Measurements from ENCODE around the gene ACTA1. TPM values are rescaled to one million over a fixed set of nuclear protein-coding genes. Genes with fewer than 3 reads are reported as not detected.

ACTA1 gene
- polyA plus RNA-seq, 2 of the 4 experiments (the other 2 are of a cell fraction), result 0.16 to 0.25 TPM

DNA sequence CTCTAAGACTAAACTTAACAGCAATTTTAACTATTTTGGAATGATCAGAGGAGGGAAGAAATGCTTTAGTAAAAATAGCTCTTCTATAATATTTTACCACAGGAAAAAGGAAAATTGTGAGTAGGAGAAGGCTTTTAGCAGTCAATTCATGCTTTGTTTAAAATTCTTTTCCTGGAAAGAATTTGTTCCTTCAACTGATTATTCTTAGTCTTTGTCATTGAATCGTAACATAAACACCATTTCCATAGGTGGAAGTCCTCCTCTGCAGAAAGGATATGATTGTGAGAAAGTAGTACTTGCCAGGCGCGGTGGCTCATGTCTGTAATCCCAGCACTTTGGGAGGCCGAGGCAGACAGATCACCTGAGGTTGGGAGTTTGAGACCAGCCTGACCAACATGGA is 11.9 kb upstream of the ACTA1 start:
- POLR2A ChIA-PET, result no interaction called here
- CTCF ChIA-PET, result interaction anchor here (1.0 to 1.6 kb wide), 3 partner anchors 36 to 218 kb away, joined by 3 to 7 read pairs (median 4); no protein-coding TSS in a partner anchor
- Histone ChIP-seq H3K4me3 (no peak overlapping the region), H3K9me3 (no peaks in the 10 kb centered on the region), H3K27ac (no peak overlapping the region), H3K4me1 (peaks cover 4% of the 10 kb centered on the region; the same call in 1 of the 3 replicates), H3K4me2 (no peak overlapping the region)
- ATAC-seq (no peak), DNase-seq (ENCODE audit: low read depth in 1 of 2, low spot score in 1 of 2) (no peak), FAIRE-seq (no peak)
- WGBS (ENCODE audit: missing lambda C conversion rate), result 93% methylated on average over 4 of the region's 4 CpGs
- TF ChIP-seq KDM1A (IDR thresholded peaks at IDR 0.05; ENCODE audit: low read depth) (no peak), FOSB (CRISPR knock-in tag; IDR thresholded peaks at IDR 0.05) (no peak), MAZ (IDR thresholded peaks at IDR 0.05; ENCODE audit: borderline replicate concordance, low read depth, low read length) (no peak), MAFK (IDR thresholded peaks at IDR 0.05; ENCODE audit: partially characterized antibody) (no peak), NR3C1 (IDR thresholded peaks at IDR 0.05) (no peak), JUN (IDR thresholded peaks at IDR 0.05) (no peak), TFCP2L1 (CRISPR knock-in tag; IDR thresholded peaks at IDR 0.05) (no peak), CHD4 (IDR thresholded peaks at IDR 0.05; ENCODE audit: borderline replicate concordance) (no peak), RFX5 (IDR thresholded peaks at IDR 0.05) (no peak), EHMT2 (IDR thresholded peaks at IDR 0.05; ENCODE audit: low read depth) (no peak), ZSCAN20 (CRISPR knock-in tag; IDR thresholded peaks at IDR 0.05) (no peak)
- TF ChIP-seq, protein P1, sequence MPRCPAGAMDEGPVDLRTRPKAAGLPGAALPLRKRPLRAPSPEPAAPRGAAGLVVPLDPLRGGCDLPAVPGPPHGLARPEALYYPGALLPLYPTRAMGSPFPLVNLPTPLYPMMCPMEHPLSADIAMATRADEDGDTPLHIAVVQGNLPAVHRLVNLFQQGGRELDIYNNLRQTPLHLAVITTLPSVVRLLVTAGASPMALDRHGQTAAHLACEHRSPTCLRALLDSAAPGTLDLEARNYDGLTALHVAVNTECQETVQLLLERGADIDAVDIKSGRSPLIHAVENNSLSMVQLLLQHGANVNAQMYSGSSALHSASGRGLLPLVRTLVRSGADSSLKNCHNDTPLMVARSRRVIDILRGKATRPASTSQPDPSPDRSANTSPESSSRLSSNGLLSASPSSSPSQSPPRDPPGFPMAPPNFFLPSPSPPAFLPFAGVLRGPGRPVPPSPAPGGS (IDR thresholded peaks at IDR 0.05), result no peak
- TF ChIP-seq, protein P2, sequence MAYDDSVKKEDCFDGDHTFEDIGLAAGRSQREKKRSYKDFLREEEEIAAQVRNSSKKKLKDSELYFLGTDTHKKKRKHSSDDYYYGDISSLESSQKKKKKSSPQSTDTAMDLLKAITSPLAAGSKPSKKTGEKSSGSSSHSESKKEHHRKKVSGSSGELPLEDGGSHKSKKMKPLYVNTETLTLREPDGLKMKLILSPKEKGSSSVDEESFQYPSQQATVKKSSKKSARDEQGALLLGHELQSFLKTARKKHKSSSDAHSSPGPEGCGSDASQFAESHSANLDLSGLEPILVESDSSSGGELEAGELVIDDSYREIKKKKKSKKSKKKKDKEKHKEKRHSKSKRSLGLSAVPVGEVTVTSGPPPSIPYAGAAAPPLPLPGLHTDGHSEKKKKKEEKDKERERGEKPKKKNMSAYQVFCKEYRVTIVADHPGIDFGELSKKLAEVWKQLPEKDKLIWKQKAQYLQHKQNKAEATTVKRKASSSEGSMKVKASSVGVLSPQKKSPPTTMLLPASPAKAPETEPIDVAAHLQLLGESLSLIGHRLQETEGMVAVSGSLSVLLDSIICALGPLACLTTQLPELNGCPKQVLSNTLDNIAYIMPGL (CRISPR knock-in tag; IDR thresholded peaks at IDR 0.05; ENCODE audit: borderline replicate concordance), result no peak
- TF ChIP-seq, protein P3, sequence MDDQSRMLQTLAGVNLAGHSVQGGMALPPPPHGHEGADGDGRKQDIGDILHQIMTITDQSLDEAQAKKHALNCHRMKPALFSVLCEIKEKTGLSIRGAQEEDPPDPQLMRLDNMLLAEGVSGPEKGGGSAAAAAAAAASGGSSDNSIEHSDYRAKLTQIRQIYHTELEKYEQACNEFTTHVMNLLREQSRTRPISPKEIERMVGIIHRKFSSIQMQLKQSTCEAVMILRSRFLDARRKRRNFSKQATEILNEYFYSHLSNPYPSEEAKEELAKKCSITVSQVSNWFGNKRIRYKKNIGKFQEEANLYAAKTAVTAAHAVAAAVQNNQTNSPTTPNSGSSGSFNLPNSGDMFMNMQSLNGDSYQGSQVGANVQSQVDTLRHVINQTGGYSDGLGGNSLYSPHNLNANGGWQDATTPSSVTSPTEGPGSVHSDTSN (IDR thresholded peaks at IDR 0.05), result no peak

DNA sequence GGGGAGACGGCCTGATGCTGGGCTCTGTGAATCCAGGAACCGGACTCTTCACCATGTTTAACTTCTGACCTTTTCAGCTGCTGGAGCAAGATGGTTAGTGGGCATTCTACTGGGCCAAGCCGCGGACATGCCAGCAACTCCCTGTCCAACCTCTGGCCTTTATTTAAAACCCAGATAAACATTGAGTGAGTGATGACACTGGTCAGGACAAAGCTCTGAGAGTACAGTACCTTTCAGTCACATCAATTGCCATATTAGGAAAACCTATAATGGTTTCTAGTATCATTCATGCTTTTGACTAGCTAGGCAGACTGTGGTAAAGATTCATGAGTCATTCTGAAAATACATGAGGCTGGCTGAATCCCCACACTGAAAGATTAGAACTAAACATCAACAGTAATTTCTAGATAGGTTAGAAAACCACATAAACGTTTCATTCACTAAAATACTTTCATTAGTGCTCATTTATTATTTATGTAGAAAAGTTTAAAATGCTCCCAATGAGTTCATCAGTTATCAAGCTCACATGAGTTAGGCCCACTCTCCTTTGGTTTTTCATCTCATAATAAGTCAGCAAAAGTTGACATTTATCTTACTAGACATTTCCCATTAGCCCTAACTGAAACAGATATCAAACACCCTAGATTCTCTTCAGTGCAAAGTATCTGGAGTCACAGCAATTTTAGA is 7.1 kb upstream of the ACTA1 start:
- Histone ChIP-seq H3K27ac (peak overlapping the region in 1 of 2 experiments; percentile 58; a peak in 2 of 6 replicates), H3K4me2 (no peak overlapping the region), H3K9me3 (no peaks in the 10 kb centered on the region), H3K4me1 (peaks cover 4% of the 10 kb centered on the region; the same call in 1 of the 3 replicates), H3K4me3 (no peak overlapping the region)
- POLR2A ChIA-PET, result no interaction called here
- FAIRE-seq (no peak), DNase-seq (ENCODE audit: low read depth in 1 of 2, low spot score in 1 of 2) (peak in 1 of 2 experiments; percentile 14), ATAC-seq (peak; percentile 33 to 43; a peak in 3 of 6 replicates)
- 73% methylated on average over 5 of the region's 5 CpGs for WGBS (ENCODE audit: missing lambda C conversion rate)
- CTCF ChIA-PET, result interaction anchor here (0.8 to 2.2 kb wide), 9 partner anchors 12 to 776 kb away, joined by 3 to 9 read pairs (median 3); partner anchors contain the start of gene RAB4A
- TF ChIP-seq, protein P4, sequence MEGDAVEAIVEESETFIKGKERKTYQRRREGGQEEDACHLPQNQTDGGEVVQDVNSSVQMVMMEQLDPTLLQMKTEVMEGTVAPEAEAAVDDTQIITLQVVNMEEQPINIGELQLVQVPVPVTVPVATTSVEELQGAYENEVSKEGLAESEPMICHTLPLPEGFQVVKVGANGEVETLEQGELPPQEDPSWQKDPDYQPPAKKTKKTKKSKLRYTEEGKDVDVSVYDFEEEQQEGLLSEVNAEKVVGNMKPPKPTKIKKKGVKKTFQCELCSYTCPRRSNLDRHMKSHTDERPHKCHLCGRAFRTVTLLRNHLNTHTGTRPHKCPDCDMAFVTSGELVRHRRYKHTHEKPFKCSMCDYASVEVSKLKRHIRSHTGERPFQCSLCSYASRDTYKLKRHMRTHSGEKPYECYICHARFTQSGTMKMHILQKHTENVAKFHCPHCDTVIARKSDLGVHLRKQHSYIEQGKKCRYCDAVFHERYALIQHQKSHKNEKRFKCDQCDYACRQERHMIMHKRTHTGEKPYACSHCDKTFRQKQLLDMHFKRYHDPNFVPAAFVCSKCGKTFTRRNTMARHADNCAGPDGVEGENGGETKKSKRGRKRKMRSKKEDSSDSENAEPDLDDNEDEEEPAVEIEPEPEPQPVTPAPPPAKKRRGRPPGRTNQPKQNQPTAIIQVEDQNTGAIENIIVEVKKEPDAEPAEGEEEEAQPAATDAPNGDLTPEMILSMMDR (IDR thresholded peaks at IDR 0.05), result no peak
- TF ChIP-seq CBX2 (IDR thresholded peaks at IDR 0.05; ENCODE audit: borderline replicate concordance, low read depth) (no peak), CHD4 (IDR thresholded peaks at IDR 0.05; ENCODE audit: borderline replicate concordance) (no peak), EHF (CRISPR knock-in tag; IDR thresholded peaks at IDR 0.05) (no peak), RFX5 (IDR thresholded peaks at IDR 0.05) (no peak), ZNF302 (CRISPR knock-in tag; IDR thresholded peaks at IDR 0.05) (no peak), ESRRA (IDR thresholded peaks at IDR 0.05; ENCODE audit: borderline replicate concordance, low read length) (no peak)
- TF ChIP-seq, protein P5, sequence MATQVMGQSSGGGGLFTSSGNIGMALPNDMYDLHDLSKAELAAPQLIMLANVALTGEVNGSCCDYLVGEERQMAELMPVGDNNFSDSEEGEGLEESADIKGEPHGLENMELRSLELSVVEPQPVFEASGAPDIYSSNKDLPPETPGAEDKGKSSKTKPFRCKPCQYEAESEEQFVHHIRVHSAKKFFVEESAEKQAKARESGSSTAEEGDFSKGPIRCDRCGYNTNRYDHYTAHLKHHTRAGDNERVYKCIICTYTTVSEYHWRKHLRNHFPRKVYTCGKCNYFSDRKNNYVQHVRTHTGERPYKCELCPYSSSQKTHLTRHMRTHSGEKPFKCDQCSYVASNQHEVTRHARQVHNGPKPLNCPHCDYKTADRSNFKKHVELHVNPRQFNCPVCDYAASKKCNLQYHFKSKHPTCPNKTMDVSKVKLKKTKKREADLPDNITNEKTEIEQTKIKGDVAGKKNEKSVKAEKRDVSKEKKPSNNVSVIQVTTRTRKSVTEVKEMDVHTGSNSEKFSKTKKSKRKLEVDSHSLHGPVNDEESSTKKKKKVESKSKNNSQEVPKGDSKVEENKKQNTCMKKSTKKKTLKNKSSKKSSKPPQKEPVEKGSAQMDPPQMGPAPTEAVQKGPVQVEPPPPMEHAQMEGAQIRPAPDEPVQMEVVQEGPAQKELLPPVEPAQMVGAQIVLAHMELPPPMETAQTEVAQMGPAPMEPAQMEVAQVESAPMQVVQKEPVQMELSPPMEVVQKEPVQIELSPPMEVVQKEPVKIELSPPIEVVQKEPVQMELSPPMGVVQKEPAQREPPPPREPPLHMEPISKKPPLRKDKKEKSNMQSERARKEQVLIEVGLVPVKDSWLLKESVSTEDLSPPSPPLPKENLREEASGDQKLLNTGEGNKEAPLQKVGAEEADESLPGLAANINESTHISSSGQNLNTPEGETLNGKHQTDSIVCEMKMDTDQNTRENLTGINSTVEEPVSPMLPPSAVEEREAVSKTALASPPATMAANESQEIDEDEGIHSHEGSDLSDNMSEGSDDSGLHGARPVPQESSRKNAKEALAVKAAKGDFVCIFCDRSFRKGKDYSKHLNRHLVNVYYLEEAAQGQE (IDR thresholded peaks at IDR 0.05), result no peak
- TF ChIP-seq, protein P6, sequence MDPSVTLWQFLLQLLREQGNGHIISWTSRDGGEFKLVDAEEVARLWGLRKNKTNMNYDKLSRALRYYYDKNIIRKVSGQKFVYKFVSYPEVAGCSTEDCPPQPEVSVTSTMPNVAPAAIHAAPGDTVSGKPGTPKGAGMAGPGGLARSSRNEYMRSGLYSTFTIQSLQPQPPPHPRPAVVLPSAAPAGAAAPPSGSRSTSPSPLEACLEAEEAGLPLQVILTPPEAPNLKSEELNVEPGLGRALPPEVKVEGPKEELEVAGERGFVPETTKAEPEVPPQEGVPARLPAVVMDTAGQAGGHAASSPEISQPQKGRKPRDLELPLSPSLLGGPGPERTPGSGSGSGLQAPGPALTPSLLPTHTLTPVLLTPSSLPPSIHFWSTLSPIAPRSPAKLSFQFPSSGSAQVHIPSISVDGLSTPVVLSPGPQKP (IDR thresholded peaks at IDR 0.05; ENCODE audit: low read depth, low read length), result no peak
- TF ChIP-seq, protein P3 (IDR thresholded peaks at IDR 0.05), result no peak
- TF ChIP-seq, protein P7, sequence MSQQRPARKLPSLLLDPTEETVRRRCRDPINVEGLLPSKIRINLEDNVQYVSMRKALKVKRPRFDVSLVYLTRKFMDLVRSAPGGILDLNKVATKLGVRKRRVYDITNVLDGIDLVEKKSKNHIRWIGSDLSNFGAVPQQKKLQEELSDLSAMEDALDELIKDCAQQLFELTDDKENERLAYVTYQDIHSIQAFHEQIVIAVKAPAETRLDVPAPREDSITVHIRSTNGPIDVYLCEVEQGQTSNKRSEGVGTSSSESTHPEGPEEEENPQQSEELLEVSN (IDR thresholded peaks at IDR 0.05; ENCODE audit: borderline replicate concordance, low read depth), result no peak
